ENCODE data around the gene SLC25A15.

DNA sequence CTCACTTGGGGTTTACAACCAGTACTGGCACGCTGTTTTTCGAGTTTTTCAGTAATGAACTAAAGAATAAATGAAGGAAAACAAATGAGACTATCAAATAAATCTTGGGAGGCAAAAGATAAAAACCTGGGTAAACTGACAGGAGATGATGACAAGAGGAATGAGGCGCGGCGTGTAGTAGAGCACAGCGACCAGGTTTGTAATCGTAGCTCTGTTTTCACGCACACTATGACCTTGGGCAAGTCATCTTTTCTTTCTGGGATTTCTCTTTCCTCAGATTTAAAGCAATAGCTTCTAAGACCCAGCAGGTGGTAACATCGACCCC lies 18.8 kb upstream of the SLC25A15 start:
- TF ChIP-seq EZH2 (IDR thresholded peaks at IDR 0.05; ENCODE audit: insufficient read depth, poor library complexity, severe bottlenecking) (no peak), EZH2phosphoT487 (IDR thresholded peaks at IDR 0.05; ENCODE audit: insufficient read depth, low read depth) (no peak)

All from GM23248 (cell line).